GM12878 (cell line): ENCODE results near the gene DNAJC4. TPM values are rescaled to one million over a fixed set of nuclear protein-coding genes. Genes with fewer than 3 reads are reported as not detected.
A peak's percentile ranks its signal among the peaks of the same experiment; 100 is the strongest.

ENCODE experiments used
- ATAC-seq: fragments of 200-7000 bp; cut with Tn5 transposase; 3 replicates; pipeline ENCODE4 v1.9.1; 2020; ENCODE audit warnings: mild to moderate bottlenecking, moderate library complexity
- BruUV-seq: library from RNA; stranded (reverse); fragments of 400-500 nt; replicated peaks from 2 replicates; lab custom pipeline; 2021; lab: Mats Ljungman, UMichigan
- CTCF ChIA-PET: fragments of 300-600 bp; sonication (Branson Sonifier 250); formaldehyde crosslinking; extraction: SDS; loops from one replicate; lab custom pipeline; 2021; ENCODE audit warnings: inconsistent platforms; lab: Yijun Ruan, JAX
- POLR2A ChIA-PET: fragments of 350-600 bp; formaldehyde crosslinking; extraction: SDS; loops from one replicate; lab custom pipeline; 2021; ENCODE audit warnings: inconsistent platforms; lab: Charles Lee
- RAD21 ChIA-PET: fragments of 300-600 bp; sonication (Branson Sonifier 250); formaldehyde crosslinking; loops from one replicate; lab custom pipeline; 2023; ENCODE audit warnings: antibody characterized with exemption; ENCODE audit not compliant: unreplicated experiment; lab: Charles Lee
- SMC1A ChIA-PET: fragments of 300-600 bp; sonication (Branson Sonifier 250); formaldehyde crosslinking; loops from one replicate; lab custom pipeline; 2023; ENCODE audit not compliant: unreplicated experiment, uncharacterized antibody; lab: Charles Lee
- DNase-seq: peaks from one replicate; pipeline ENCODE4 v3.0.0-alpha.2; 2011; ENCODE audit warnings: low read depth, low spot score
- FAIRE-seq: peaks from 3 replicates; lab custom pipeline; 2011; peaks lifted over from hg19 to GRCh38; lab: Jason Lieb, UNC
- H2AFZ ChIP-seq: 2 replicates; pipeline ENCODE4 v1.6.0; 2011; ENCODE audit warnings: low read depth, low read length, control low read depth; ENCODE audit not compliant: control insufficient read depth
- H3K27ac ChIP-seq: 2 replicates; pipeline ENCODE4 v1.5.1; 2011; ENCODE audit warnings: control low read depth; ENCODE audit not compliant: control insufficient read depth, insufficient read depth
- H3K27me3 ChIP-seq, 2 experiments: replicated peaks in 1 of 2; 2 replicates each; pipeline versions ENCODE4 v1.6.0 to v1.6.1; 2011; ENCODE audit warnings: low read length in 1 of 2; ENCODE audit not compliant: control insufficient read depth in 2 of 2, insufficient read depth in 2 of 2
- H3K36me3 ChIP-seq, 2 experiments: 2 replicates each; pipeline ENCODE4 v1.5.1; 2011; ENCODE audit warnings: low read length in 1 of 2; ENCODE audit not compliant: control insufficient read depth in 2 of 2, insufficient read depth in 2 of 2
- H3K4me1 ChIP-seq: 2 replicates; pipeline ENCODE4 v1.6.1; 2011; ENCODE audit warnings: mild to moderate bottlenecking, low read length, moderate library complexity, mixed read lengths; ENCODE audit not compliant: control insufficient read depth, insufficient read depth
- H3K4me2 ChIP-seq: 2 replicates; pipeline ENCODE4 v1.6.0; 2011; ENCODE audit warnings: control low read depth; ENCODE audit not compliant: control insufficient read depth, insufficient read depth
- H3K4me3 ChIP-seq: fragments of 200-600 bp; sonication (generic); 2 replicates; pipeline ENCODE4 v1.5.1; 2016
- H3K79me2 ChIP-seq: 2 replicates; pipeline ENCODE4 v1.6.0; 2011; ENCODE audit warnings: low read length; ENCODE audit not compliant: control insufficient read depth, insufficient read depth
- H3K9ac ChIP-seq: 2 replicates; pipeline ENCODE4 v1.8.0; 2011; ENCODE audit warnings: low read length, control low read depth, mixed read lengths; ENCODE audit not compliant: control insufficient read depth, insufficient read depth
- H3K9me3 ChIP-seq: replicated peaks from 3 replicates; pipeline ENCODE4 v1.5.1; 2011; ENCODE audit warnings: mild to moderate bottlenecking, low read length; ENCODE audit not compliant: control insufficient read depth, insufficient read depth
- H4K20me1 ChIP-seq: 2 replicates; pipeline ENCODE4 v1.6.0; 2011; ENCODE audit not compliant: control insufficient read depth, insufficient read depth
- BRCA1 ChIP-seq: IDR thresholded peaks from 2 replicates; pipeline ENCODE4 v1.6.1; 2011; ENCODE audit warnings: low read depth, low read length, improper control_type of control experiment
- CHD4 ChIP-seq: fragments of 200-600 bp; sonication (generic); IDR thresholded peaks from 2 replicates; pipeline ENCODE4 v1.6.1; 2016; ENCODE audit warnings: mild to moderate bottlenecking
- JUND ChIP-seq: IDR thresholded peaks from 2 replicates; pipeline ENCODE4 v1.6.1; 2012; ENCODE audit warnings: low read depth, mild to moderate bottlenecking, low read length, improper control_type of control experiment, moderate library complexity
- NFIC ChIP-seq: IDR thresholded peaks from 2 replicates; pipeline ENCODE4 v1.6.1; 2012; ENCODE audit warnings: low read depth, mild to moderate bottlenecking, inconsistent platforms, low read length, moderate library complexity
- NFYA ChIP-seq: IDR thresholded peaks from 2 replicates; pipeline ENCODE4 v1.6.1; 2011; ENCODE audit warnings: low read depth, mild to moderate bottlenecking, low read length, improper control_type of control experiment, borderline replicate concordance
- SMAD1 ChIP-seq: fragments of 450-650 bp; IDR thresholded peaks from 2 replicates; pipeline ENCODE4 v1.6.1; 2018; ENCODE audit warnings: mild to moderate bottlenecking, low read depth; ENCODE audit not compliant: partially characterized antibody
- STAT1 ChIP-seq: fragments of 450-650 bp; conservative IDR thresholded peaks from 2 replicates; pipeline ENCODE4 v1.6.1; 2014; ENCODE audit warnings: antibody characterized with exemption, mild to moderate bottlenecking
- TAF1 ChIP-seq: IDR thresholded peaks from 2 replicates; pipeline ENCODE4 v1.6.1; 2011; ENCODE audit warnings: mild to moderate bottlenecking, low read depth, low read length, borderline replicate concordance
- ZNF217 ChIP-seq: fragments of 450-650 bp; IDR thresholded peaks from 2 replicates; pipeline ENCODE4 v1.6.1; 2017; ENCODE audit warnings: antibody characterized with exemption, mild to moderate bottlenecking
- WGBS: methylation state at CpG from one replicate; pipeline ENCODE4 v1.1.6; 2016; ENCODE audit warnings: low lambda C conversion rate; ENCODE audit not compliant: insufficient replicate concordance, insufficient coverage; ENCODE audit errors: missing lambda C conversion rate; 5-methylcytosine and 5-hydroxymethylcytosine counted together
- in situ Hi-C: fragments of 300-500 bp; cut with MboI; formaldehyde crosslinking; loops from 9 replicates; pipeline ENCODE4 v1.14.3; 2018; ENCODE audit warnings: mixed read lengths
- intact Hi-C: fragments of 100-400 bp; cut with micrococcal nuclease; formaldehyde crosslinking; loops from one replicate; pipeline ENCODE4 v1.14.2; 2022; ENCODE audit not compliant: unreplicated experiment
- polyA plus RNA-seq, 11 experiments: library from polyadenylated mRNA; depleted of rRNA in 4 of 11; unstranded in 6 of 11; stranded (reverse) in 5 of 11; fragments of >200 nt; fragmentation: Nextera tagmentation in 4 of 11; fragmentation: Illumina TruSeq in 1 of 11; extraction: Ambion mirVana in 4 of 11; extraction: Trizol in 1 of 11; gene quantifications; 1 replicate in 1 of 11; 2 replicates in 10 of 11; pipeline versions ENCODE4 v1.2.1 to v1.2.3, GENCODE V29; 2011 to 2016; ENCODE audit warnings: inconsistent platforms in 2 of 11, missing spikeins in 2 of 11, low read depth in 1 of 11
- total RNA-seq, 4 experiments: library from RNA; depleted of rRNA in 3 of 4; stranded (reverse); fragments of >200 nt in 3 of 4; fragmentation: Illumina TruSeq in 1 of 4; extraction: Trizol in 1 of 4; gene quantifications; 2 replicates each; pipeline versions ENCODE4 v1.2.1 to v1.2.3, GENCODE V29; 2013 to 2021
- TF ChIP-seq, protein P1 (sequence below): fragments of 450-650 bp; IDR thresholded peaks from 2 replicates; pipeline ENCODE4 v1.6.1; 2018; ENCODE audit warnings: mild to moderate bottlenecking, low read depth, moderate library complexity; ENCODE audit not compliant: partially characterized antibody
- TF ChIP-seq, protein P2 (sequence below): fragments of 450-650 bp; IDR thresholded peaks from 2 replicates; pipeline ENCODE4 v1.6.1; 2017; ENCODE audit warnings: borderline replicate concordance
- TF ChIP-seq, protein P3 (sequence below): fragments of 450-650 bp; formaldehyde crosslinking; IDR thresholded peaks from 2 replicates; pipeline ENCODE4 v1.4.0; 2022; ENCODE audit warnings: mild to moderate bottlenecking, moderate library complexity

DNAJC4 gene
- total and polyA plus RNA-seq, 10 of the 15 experiments (the other 5 are each of a cell fraction or from before 2014, with no cell fraction given), result 3.7 to 64.9 (median 30.1) TPM

DNA sequence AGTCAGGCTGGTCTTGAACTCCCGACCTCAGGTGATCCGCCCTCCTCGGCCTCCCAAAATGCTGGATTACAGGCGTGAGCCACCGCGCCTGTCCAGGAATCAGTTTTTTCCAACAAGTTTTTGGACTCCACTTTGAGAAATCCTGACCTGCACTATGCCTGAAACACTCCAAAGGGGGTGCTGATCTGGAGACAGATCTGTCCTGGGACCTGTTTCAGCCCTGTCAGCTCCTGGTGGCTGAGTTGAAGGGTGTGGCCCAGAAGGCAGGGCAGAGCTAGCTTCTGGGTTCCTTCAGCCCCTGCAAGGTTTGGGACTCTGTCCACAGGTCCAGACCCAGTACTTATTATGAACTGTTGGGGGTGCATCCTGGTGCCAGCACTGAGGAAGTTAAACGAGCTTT lies 1.2 kb downstream of the DNAJC4 start:
- peaks cover 32% of the 10 kb centered on the region for H3K79me2 ChIP-seq
- H3K27me3 ChIP-seq, result no peaks in the 10 kb centered on the region
- no TSS peak for BruUV-seq
- no peak for FAIRE-seq
- H3K9me3 ChIP-seq, result no peaks in the 10 kb centered on the region
- no peak for DNase-seq
- WGBS, result 75% methylated on average over 7 of the region's 7 CpGs
- TF ChIP-seq ZNF217 (no peak), CHD4 (no peak), SMAD1 (no peak), TAF1 (no peak), NFYA (no peak), JUND (no peak), STAT1 (no peak), BRCA1 (no peak), NFIC (no peak)
- TF ChIP-seq, protein P1, sequence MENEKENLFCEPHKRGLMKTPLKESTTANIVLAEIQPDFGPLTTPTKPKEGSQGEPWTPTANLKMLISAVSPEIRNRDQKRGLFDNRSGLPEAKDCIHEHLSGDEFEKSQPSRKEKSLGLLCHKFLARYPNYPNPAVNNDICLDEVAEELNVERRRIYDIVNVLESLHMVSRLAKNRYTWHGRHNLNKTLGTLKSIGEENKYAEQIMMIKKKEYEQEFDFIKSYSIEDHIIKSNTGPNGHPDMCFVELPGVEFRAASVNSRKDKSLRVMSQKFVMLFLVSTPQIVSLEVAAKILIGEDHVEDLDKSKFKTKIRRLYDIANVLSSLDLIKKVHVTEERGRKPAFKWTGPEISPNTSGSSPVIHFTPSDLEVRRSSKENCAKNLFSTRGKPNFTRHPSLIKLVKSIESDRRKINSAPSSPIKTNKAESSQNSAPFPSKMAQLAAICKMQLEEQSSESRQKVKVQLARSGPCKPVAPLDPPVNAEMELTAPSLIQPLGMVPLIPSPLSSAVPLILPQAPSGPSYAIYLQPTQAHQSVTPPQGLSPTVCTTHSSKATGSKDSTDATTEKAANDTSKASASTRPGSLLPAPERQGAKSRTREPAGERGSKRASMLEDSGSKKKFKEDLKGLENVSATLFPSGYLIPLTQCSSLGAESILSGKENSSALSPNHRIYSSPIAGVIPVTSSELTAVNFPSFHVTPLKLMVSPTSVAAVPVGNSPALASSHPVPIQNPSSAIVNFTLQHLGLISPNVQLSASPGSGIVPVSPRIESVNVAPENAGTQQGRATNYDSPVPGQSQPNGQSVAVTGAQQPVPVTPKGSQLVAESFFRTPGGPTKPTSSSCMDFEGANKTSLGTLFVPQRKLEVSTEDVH, result no peak
- TF ChIP-seq, protein P2, sequence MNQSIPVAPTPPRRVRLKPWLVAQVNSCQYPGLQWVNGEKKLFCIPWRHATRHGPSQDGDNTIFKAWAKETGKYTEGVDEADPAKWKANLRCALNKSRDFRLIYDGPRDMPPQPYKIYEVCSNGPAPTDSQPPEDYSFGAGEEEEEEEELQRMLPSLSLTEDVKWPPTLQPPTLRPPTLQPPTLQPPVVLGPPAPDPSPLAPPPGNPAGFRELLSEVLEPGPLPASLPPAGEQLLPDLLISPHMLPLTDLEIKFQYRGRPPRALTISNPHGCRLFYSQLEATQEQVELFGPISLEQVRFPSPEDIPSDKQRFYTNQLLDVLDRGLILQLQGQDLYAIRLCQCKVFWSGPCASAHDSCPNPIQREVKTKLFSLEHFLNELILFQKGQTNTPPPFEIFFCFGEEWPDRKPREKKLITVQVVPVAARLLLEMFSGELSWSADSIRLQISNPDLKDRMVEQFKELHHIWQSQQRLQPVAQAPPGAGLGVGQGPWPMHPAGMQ, result no peak
- TF ChIP-seq, protein P3, sequence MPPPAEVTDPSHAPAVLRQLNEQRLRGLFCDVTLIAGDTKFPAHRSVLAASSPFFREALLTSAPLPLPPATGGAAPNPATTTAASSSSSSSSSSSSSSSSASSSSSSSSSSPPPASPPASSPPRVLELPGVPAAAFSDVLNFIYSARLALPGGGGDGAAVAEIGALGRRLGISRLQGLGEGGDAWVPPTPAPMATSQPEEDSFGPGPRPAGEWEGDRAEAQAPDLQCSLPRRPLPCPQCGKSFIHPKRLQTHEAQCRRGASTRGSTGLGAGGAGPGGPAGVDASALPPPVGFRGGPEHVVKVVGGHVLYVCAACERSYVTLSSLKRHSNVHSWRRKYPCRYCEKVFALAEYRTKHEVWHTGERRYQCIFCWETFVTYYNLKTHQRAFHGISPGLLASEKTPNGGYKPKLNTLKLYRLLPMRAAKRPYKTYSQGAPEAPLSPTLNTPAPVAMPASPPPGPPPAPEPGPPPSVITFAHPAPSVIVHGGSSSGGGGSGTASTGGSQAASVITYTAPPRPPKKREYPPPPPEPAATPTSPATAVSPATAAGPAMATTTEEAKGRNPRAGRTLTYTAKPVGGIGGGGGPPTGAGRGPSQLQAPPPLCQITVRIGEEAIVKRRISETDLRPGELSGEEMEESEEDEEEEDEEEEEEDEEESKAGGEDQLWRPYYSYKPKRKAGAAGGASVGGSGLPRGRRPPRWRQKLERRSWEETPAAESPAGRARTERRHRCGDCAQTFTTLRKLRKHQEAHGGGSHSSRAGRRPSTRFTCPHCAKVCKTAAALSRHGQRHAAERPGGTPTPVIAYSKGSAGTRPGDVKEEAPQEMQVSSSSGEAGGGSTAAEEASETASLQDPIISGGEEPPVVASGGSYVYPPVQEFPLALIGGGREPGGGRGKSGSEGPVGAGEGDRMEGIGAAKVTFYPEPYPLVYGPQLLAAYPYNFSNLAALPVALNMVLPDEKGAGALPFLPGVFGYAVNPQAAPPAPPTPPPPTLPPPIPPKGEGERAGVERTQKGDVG (CRISPR knock-in tag), result no peak
- TF ChIP-seq, all 136 proteins: peak for 0
- RAD21 ChIA-PET, result no interaction called here
- intact Hi-C loops, result no loop called here
- Histone ChIP-seq H3K4me3 (no peak overlapping the region; the same call in 1 of the 2 replicates), H3K27ac (no peak overlapping the region; the same call in 1 of the 2 replicates), H3K36me3 (no peaks in the 10 kb centered on the region), H3K4me1 (peaks cover 41% of the 10 kb centered on the region), H2AFZ (no peak overlapping the region), H4K20me1 (no peaks in the 10 kb centered on the region), H3K4me2 (0 out of 2 replicates have a peak overlapping the region, but pooled peaks have one; percentile 13), H3K9ac (no peak overlapping the region; the same call in 1 of the 2 replicates)
- no peak for ATAC-seq
- SMC1A ChIA-PET, result no interaction called here
- in situ Hi-C loops, result loop anchor here (25.0 kb wide), 1 partner anchor 1631 kb away; the partner anchor contains the start of genes CFL1, EFEMP2 and MUS81
- POLR2A ChIA-PET, result interaction anchor here (0.6 to 9.7 kb wide), 8 partner anchors 8 to 255 kb away, joined by 3 to 77 read pairs (median 6); partner anchors contain the start of genes FERMT3, FKBP2 and PPP1R14B
- CTCF ChIA-PET, result interaction anchor here (0.9 to 2.9 kb wide), 2 partner anchors 25 to 124 kb away, joined by 3 to 18 read pairs; partner anchors contain the start of gene FERMT3
